OCI-LY1 (cell line): Measurements from ENCODE around the gene TRIP13.

ENCODE experiments used
- CTCF ChIP-seq: fragments of 200-600 bp; sonication (generic), shearing (Covaris generic); IDR thresholded peaks from 2 replicates; pipeline ENCODE4 v1.5.1; 2017; ENCODE audit warnings: mild to moderate bottlenecking, antibody characterized with exemption, low read length, moderate library complexity, mixed read lengths
- EZH2 ChIP-seq: fragments of 200-600 bp; sonication (generic), shearing (Covaris generic); IDR thresholded peaks from 2 replicates; pipeline ENCODE4 v1.8.0; 2017; ENCODE audit warnings: borderline replicate concordance, mixed run types, mild to moderate bottlenecking, antibody characterized with exemption, low read length, moderate library complexity, mixed read lengths

- TF ChIP-seq EZH2, result no peak
- no peak for TF ChIP-seq CTCF
These were observed 51.9 kb downstream of the TRIP13 start for GRCh38 chr5:944621-944927.
